Panc1 (cell line): ENCODE data around the gene LILRB3.

ENCODE experiments used
- SIN3A ChIP-seq: IDR thresholded peaks from 2 replicates; pipeline ENCODE4 v1.6.1; 2012; ENCODE audit warnings: low read depth, mild to moderate bottlenecking, low read length, moderate library complexity, borderline replicate concordance; ENCODE audit not compliant: insufficient read depth
- TCF7L2 ChIP-seq: IDR thresholded peaks from 2 replicates; pipeline ENCODE4 v1.6.1; 2011; ENCODE audit warnings: mild to moderate bottlenecking, low read depth, low read length, inconsistent platforms
- TF ChIP-seq, protein P1 (sequence below), 2 experiments: IDR thresholded peaks; 2 replicates each; pipeline ENCODE4 v1.6.1; 2011 to 2012; ENCODE audit warnings: low read depth in 2 of 2, control low read depth in 1 of 2, low read length in 1 of 2, mild to moderate bottlenecking in 1 of 2, moderate library complexity in 1 of 2; ENCODE audit not compliant: insufficient read depth in 1 of 2
- TF ChIP-seq, protein P2 (sequence below): fragments of 450-650 bp; IDR thresholded peaks from 2 replicates; pipeline ENCODE4 v1.5.1; 2017; ENCODE audit warnings: mild to moderate bottlenecking

GRCh38 chr19:54262470-54262869 is 39.7 kb upstream of the LILRB3 start:
- TF ChIP-seq, protein P1, sequence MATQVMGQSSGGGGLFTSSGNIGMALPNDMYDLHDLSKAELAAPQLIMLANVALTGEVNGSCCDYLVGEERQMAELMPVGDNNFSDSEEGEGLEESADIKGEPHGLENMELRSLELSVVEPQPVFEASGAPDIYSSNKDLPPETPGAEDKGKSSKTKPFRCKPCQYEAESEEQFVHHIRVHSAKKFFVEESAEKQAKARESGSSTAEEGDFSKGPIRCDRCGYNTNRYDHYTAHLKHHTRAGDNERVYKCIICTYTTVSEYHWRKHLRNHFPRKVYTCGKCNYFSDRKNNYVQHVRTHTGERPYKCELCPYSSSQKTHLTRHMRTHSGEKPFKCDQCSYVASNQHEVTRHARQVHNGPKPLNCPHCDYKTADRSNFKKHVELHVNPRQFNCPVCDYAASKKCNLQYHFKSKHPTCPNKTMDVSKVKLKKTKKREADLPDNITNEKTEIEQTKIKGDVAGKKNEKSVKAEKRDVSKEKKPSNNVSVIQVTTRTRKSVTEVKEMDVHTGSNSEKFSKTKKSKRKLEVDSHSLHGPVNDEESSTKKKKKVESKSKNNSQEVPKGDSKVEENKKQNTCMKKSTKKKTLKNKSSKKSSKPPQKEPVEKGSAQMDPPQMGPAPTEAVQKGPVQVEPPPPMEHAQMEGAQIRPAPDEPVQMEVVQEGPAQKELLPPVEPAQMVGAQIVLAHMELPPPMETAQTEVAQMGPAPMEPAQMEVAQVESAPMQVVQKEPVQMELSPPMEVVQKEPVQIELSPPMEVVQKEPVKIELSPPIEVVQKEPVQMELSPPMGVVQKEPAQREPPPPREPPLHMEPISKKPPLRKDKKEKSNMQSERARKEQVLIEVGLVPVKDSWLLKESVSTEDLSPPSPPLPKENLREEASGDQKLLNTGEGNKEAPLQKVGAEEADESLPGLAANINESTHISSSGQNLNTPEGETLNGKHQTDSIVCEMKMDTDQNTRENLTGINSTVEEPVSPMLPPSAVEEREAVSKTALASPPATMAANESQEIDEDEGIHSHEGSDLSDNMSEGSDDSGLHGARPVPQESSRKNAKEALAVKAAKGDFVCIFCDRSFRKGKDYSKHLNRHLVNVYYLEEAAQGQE (IDR thresholded peaks at IDR 0.05; ENCODE audit: insufficient read depth in 1 of 2, low read depth in 2 of 2, low read length in 1 of 2) = no peak
- TF ChIP-seq, protein P2, sequence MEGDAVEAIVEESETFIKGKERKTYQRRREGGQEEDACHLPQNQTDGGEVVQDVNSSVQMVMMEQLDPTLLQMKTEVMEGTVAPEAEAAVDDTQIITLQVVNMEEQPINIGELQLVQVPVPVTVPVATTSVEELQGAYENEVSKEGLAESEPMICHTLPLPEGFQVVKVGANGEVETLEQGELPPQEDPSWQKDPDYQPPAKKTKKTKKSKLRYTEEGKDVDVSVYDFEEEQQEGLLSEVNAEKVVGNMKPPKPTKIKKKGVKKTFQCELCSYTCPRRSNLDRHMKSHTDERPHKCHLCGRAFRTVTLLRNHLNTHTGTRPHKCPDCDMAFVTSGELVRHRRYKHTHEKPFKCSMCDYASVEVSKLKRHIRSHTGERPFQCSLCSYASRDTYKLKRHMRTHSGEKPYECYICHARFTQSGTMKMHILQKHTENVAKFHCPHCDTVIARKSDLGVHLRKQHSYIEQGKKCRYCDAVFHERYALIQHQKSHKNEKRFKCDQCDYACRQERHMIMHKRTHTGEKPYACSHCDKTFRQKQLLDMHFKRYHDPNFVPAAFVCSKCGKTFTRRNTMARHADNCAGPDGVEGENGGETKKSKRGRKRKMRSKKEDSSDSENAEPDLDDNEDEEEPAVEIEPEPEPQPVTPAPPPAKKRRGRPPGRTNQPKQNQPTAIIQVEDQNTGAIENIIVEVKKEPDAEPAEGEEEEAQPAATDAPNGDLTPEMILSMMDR = no peak
- TF ChIP-seq SIN3A (no peak), TCF7L2 (no peak)
